ENCODE measurements around the gene CUEDC1.

Gene CUEDC1

GRCh38 chr17:57948555-57949420 lies 6.4 kb downstream of the CUEDC1 start:
- Histone ChIP-seq H4K91ac (ENCODE audit: low read depth, low read length, poor library complexity) (no peak overlapping the region), H3K27ac (replicated peaks; ENCODE audit: low read length) (peak overlapping the region; percentile 0), H3K4me2 (ENCODE audit: insufficient read depth, low read length, poor library complexity, severe bottlenecking) (no peak overlapping the region), H3K23ac (ENCODE audit: low read depth, low read length, poor library complexity) (peak overlapping the region; percentile 57), H3K36me3 (replicated peaks in 1 of 2; ENCODE audit: control insufficient read depth in 2 of 2, insufficient read depth in 2 of 2, low read length in 2 of 2) (peaks cover 0 to 13% of the 10 kb centered on the region in 2 donors), H3K4ac (ENCODE audit: low read length) (peak overlapping the region; percentile 38), H2AK5ac (ENCODE audit: low read depth, low read length) (peak overlapping the region; percentile 29), H2BK5ac (ENCODE audit: low read length) (peak overlapping the region; percentile 5), H3K9me3 (replicated peaks in 1 of 2; ENCODE audit: control insufficient read depth in 2 of 2, insufficient read depth in 1 of 2, low read depth in 1 of 2, low read length in 2 of 2) (no peaks in the 10 kb centered on the region), H2BK12ac (ENCODE audit: low read length) (peak overlapping the region; percentile 48), H3K9ac (ENCODE audit: low read depth, low read length, poor library complexity) (no peak overlapping the region), H3K4me3 (ENCODE audit: low read length in 2 of 2) (no peak overlapping the region), H2AFZ (ENCODE audit: low read length) (no peak overlapping the region), H3K79me1 (ENCODE audit: low read depth, low read length) (peaks cover 2% of the 10 kb centered on the region), H3K4me1 (ENCODE audit: control insufficient read depth in 2 of 2, insufficient read depth in 1 of 2, low read depth in 1 of 2, low read length in 2 of 2) (peaks cover 26 to 45% of the 10 kb centered on the region in 2 donors), H3K18ac (ENCODE audit: low read length) (peak overlapping the region; percentile 83), H3K14ac (ENCODE audit: low read length) (no peak overlapping the region), H2BK120ac (ENCODE audit: low read depth, low read length) (no peak overlapping the region), H4K8ac (ENCODE audit: low read depth, low read length) (no peak overlapping the region), H3K27me3 (ENCODE audit: control insufficient read depth in 3 of 3, insufficient read depth in 3 of 3, low read depth in 1 of 3, low read length in 3 of 3) (no peaks in the 10 kb centered on the region), H2BK15ac (ENCODE audit: low read length) (no peak overlapping the region)
- no CpG with 5 or more reads among the region's 5 CpGs for WGBS, 2 donors (ENCODE audit: extremely low coverage in 2 of 2, insufficient read length in 2 of 2, insufficient replicate concordance in 1 of 2)
- DNase-seq (ENCODE audit: low spot score): no peak

GRCh38 chr17:57948169-57948554 lies 7.0 kb downstream of the CUEDC1 start:
- Histone ChIP-seq H3K4me3 (ENCODE audit: low read length in 2 of 2) (no peak overlapping the region), H3K4me2 (ENCODE audit: insufficient read depth, low read length, poor library complexity, severe bottlenecking) (no peak overlapping the region), H2AFZ (ENCODE audit: low read length) (no peak overlapping the region), H3K9ac (ENCODE audit: low read depth, low read length, poor library complexity) (no peak overlapping the region), H3K14ac (ENCODE audit: low read length) (no peak overlapping the region), H4K8ac (ENCODE audit: low read depth, low read length) (no peak overlapping the region), H2BK5ac (ENCODE audit: low read length) (no peak overlapping the region), H3K27me3 (ENCODE audit: control insufficient read depth in 3 of 3, insufficient read depth in 3 of 3, low read depth in 1 of 3, low read length in 3 of 3) (no peaks in the 10 kb centered on the region), H3K4ac (ENCODE audit: low read length) (no peak overlapping the region), H3K23ac (ENCODE audit: low read depth, low read length, poor library complexity) (no peak overlapping the region), H3K79me1 (ENCODE audit: low read depth, low read length) (no peaks in the 10 kb centered on the region), H3K36me3 (replicated peaks in 1 of 2; ENCODE audit: control insufficient read depth in 2 of 2, insufficient read depth in 2 of 2, low read length in 2 of 2) (peaks cover 0 to 7% of the 10 kb centered on the region in 2 donors), H3K4me1 (ENCODE audit: control insufficient read depth in 2 of 2, insufficient read depth in 1 of 2, low read depth in 1 of 2, low read length in 2 of 2) (peaks cover 25 to 39% of the 10 kb centered on the region in 2 donors), H3K27ac (replicated peaks; ENCODE audit: low read length) (no peak overlapping the region), H2BK12ac (ENCODE audit: low read length) (no peak overlapping the region), H4K91ac (ENCODE audit: low read depth, low read length, poor library complexity) (no peak overlapping the region), H2BK15ac (ENCODE audit: low read length) (no peak overlapping the region), H2BK120ac (ENCODE audit: low read depth, low read length) (no peak overlapping the region), H3K9me3 (replicated peaks in 1 of 2; ENCODE audit: control insufficient read depth in 2 of 2, insufficient read depth in 1 of 2, low read depth in 1 of 2, low read length in 2 of 2) (no peaks in the 10 kb centered on the region), H3K18ac (ENCODE audit: low read length) (peak overlapping the region; percentile 2), H2AK5ac (ENCODE audit: low read depth, low read length) (no peak overlapping the region)
- DNase-seq (ENCODE audit: low spot score): no peak
- no CpG with 5 or more reads among the region's 5 CpGs for WGBS, 2 donors (ENCODE audit: extremely low coverage in 2 of 2, insufficient read length in 2 of 2, insufficient replicate concordance in 1 of 2)

- Histone ChIP-seq H3K4ac (ENCODE audit: low read length) (no peak overlapping the region), H3K36me3 (replicated peaks in 1 of 2; ENCODE audit: control insufficient read depth in 2 of 2, insufficient read depth in 2 of 2, low read length in 2 of 2) (peaks cover 0 to 5% of the 10 kb centered on the region in 2 donors), H2BK15ac (ENCODE audit: low read length) (no peak overlapping the region), H3K9ac (ENCODE audit: low read depth, low read length, poor library complexity) (no peak overlapping the region), H3K18ac (ENCODE audit: low read length) (no peak overlapping the region), H3K27me3 (ENCODE audit: control insufficient read depth in 3 of 3, insufficient read depth in 3 of 3, low read depth in 1 of 3, low read length in 3 of 3) (no peaks in the 10 kb centered on the region), H2AK5ac (ENCODE audit: low read depth, low read length) (no peak overlapping the region), H2AFZ (ENCODE audit: low read length) (no peak overlapping the region), H3K4me3 (ENCODE audit: low read length in 2 of 2) (no peak overlapping the region), H3K79me1 (ENCODE audit: low read depth, low read length) (no peaks in the 10 kb centered on the region), H4K8ac (ENCODE audit: low read depth, low read length) (no peak overlapping the region), H2BK120ac (ENCODE audit: low read depth, low read length) (no peak overlapping the region), H3K4me2 (ENCODE audit: insufficient read depth, low read length, poor library complexity, severe bottlenecking) (no peak overlapping the region), H3K27ac (replicated peaks; ENCODE audit: low read length) (no peak overlapping the region), H4K91ac (ENCODE audit: low read depth, low read length, poor library complexity) (no peak overlapping the region), H2BK5ac (ENCODE audit: low read length) (no peak overlapping the region), H2BK12ac (ENCODE audit: low read length) (no peak overlapping the region), H3K14ac (ENCODE audit: low read length) (no peak overlapping the region), H3K9me3 (replicated peaks in 1 of 2; ENCODE audit: control insufficient read depth in 2 of 2, insufficient read depth in 1 of 2, low read depth in 1 of 2, low read length in 2 of 2) (no peaks in the 10 kb centered on the region), H3K23ac (ENCODE audit: low read depth, low read length, poor library complexity) (no peak overlapping the region), H3K4me1 (ENCODE audit: control insufficient read depth in 2 of 2, insufficient read depth in 1 of 2, low read depth in 1 of 2, low read length in 2 of 2) (peaks cover 21 to 33% of the 10 kb centered on the region in 2 donors)
- no CpG with 5 or more reads among the region's 9 CpGs for WGBS, 2 donors (ENCODE audit: extremely low coverage in 2 of 2, insufficient read length in 2 of 2, insufficient replicate concordance in 1 of 2)
- no peak for DNase-seq (ENCODE audit: low spot score)
Observed at GRCh38 chr17:57947369-57947768, 7.8 kb downstream of the CUEDC1 start.

- no peak overlapping the region for H2BK15ac ChIP-seq (ENCODE audit: low read length)
- H3K27me3 ChIP-seq (ENCODE audit: control insufficient read depth in 3 of 3, insufficient read depth in 3 of 3, low read depth in 1 of 3, low read length in 3 of 3): no peaks in the 10 kb centered on the region
- H3K4ac ChIP-seq (ENCODE audit: low read length): no peak overlapping the region
- H3K9ac ChIP-seq (ENCODE audit: low read depth, low read length, poor library complexity): no peak overlapping the region
- H3K4me2 ChIP-seq (ENCODE audit: insufficient read depth, low read length, poor library complexity, severe bottlenecking): no peak overlapping the region
- H3K4me1 ChIP-seq (ENCODE audit: control insufficient read depth in 2 of 2, insufficient read depth in 1 of 2, low read depth in 1 of 2, low read length in 2 of 2): peaks cover 25 to 36% of the 10 kb centered on the region in 2 donors
- no peak overlapping the region for H3K14ac ChIP-seq (ENCODE audit: low read length)
- no peak overlapping the region for H2BK12ac ChIP-seq (ENCODE audit: low read length)
- H3K27ac ChIP-seq (replicated peaks; ENCODE audit: low read length): no peak overlapping the region
- WGBS, 2 donors (ENCODE audit: extremely low coverage in 2 of 2, insufficient read length in 2 of 2, insufficient replicate concordance in 1 of 2): no CpG with 5 or more reads among the region's 10 CpGs
- H2AFZ ChIP-seq (ENCODE audit: low read length): no peak overlapping the region
- no peaks in the 10 kb centered on the region for H3K79me1 ChIP-seq (ENCODE audit: low read depth, low read length)
- no peak overlapping the region for H3K4me3 ChIP-seq (ENCODE audit: low read length in 2 of 2)
- no peak for DNase-seq (ENCODE audit: low spot score)
- H4K8ac ChIP-seq (ENCODE audit: low read depth, low read length): no peak overlapping the region
- no peak overlapping the region for H3K23ac ChIP-seq (ENCODE audit: low read depth, low read length, poor library complexity)
- no peak overlapping the region for H2BK120ac ChIP-seq (ENCODE audit: low read depth, low read length)
- no peak overlapping the region for H4K91ac ChIP-seq (ENCODE audit: low read depth, low read length, poor library complexity)
- peaks cover 0 to 5% of the 10 kb centered on the region in 2 donors for H3K36me3 ChIP-seq (replicated peaks in 1 of 2; ENCODE audit: control insufficient read depth in 2 of 2, insufficient read depth in 2 of 2, low read length in 2 of 2)
- peak overlapping the region; percentile 15 for H3K18ac ChIP-seq (ENCODE audit: low read length)
- H2BK5ac ChIP-seq (ENCODE audit: low read length): no peak overlapping the region
- H2AK5ac ChIP-seq (ENCODE audit: low read depth, low read length): no peak overlapping the region
- H3K9me3 ChIP-seq (replicated peaks in 1 of 2; ENCODE audit: control insufficient read depth in 2 of 2, insufficient read depth in 1 of 2, low read depth in 1 of 2, low read length in 2 of 2): no peaks in the 10 kb centered on the region
Observed at GRCh38 chr17:57946798-57947358, 8.3 kb downstream of the CUEDC1 start.
